Endodermal cell (in vitro differentiated cells): ENCODE data around the gene CSNK2A3. TPM values are rescaled to one million over a fixed set of nuclear protein-coding genes. Genes with fewer than 3 reads are reported as not detected.

Source experiments
- DNase-seq: peaks from one replicate; pipeline ENCODE4 v3.0.0-alpha.2; 2017
- H3K27ac ChIP-seq: 2 replicates; pipeline ENCODE4 v1.5.1; 2013; ENCODE audit warnings: mild to moderate bottlenecking, low read depth, low read length, moderate library complexity
- H3K27me3 ChIP-seq: 2 replicates; pipeline ENCODE4 v1.6.1; 2013; ENCODE audit warnings: mild to moderate bottlenecking, low read length, moderate library complexity; ENCODE audit not compliant: insufficient read depth, control insufficient read depth, poor library complexity, severe bottlenecking
- H3K36me3 ChIP-seq: 2 replicates; pipeline ENCODE4 v1.7.0; 2013; ENCODE audit warnings: mild to moderate bottlenecking, low read length, moderate library complexity; ENCODE audit not compliant: control insufficient read depth, insufficient read depth
- H3K4me1 ChIP-seq: one replicate; pipeline ENCODE4 v1.7.0; 2013; ENCODE audit warnings: low read length; ENCODE audit not compliant: control insufficient read depth, insufficient read depth
- H3K4me3 ChIP-seq: 2 replicates; pipeline ENCODE4 v1.5.1; 2013; ENCODE audit warnings: mild to moderate bottlenecking, low read length, moderate library complexity
- H3K9ac ChIP-seq: 2 replicates; pipeline ENCODE4 v1.6.1; 2013; ENCODE audit warnings: mild to moderate bottlenecking, low read length, moderate library complexity; ENCODE audit not compliant: poor library complexity, severe bottlenecking; ENCODE audit errors: extremely low read depth
- H3K9me3 ChIP-seq: 2 replicates; pipeline ENCODE4 v1.6.1; 2013; ENCODE audit warnings: mild to moderate bottlenecking, low read length, moderate library complexity; ENCODE audit not compliant: control insufficient read depth
- H3K27ac Mint-ChIP-seq: 2 replicates; pipeline ENCODE4 v1.8.0; 2020; ENCODE audit warnings: mixed read lengths
- H3K27me3 Mint-ChIP-seq: 2 replicates; pipeline ENCODE4 v1.8.0; 2021; ENCODE audit warnings: mild to moderate bottlenecking, mixed read lengths; ENCODE audit not compliant: insufficient read depth
- H3K36me3 Mint-ChIP-seq: 2 replicates; pipeline ENCODE4 v1.8.0; 2020; ENCODE audit warnings: low read depth, mixed read lengths
- H3K4me1 Mint-ChIP-seq: 2 replicates; pipeline ENCODE4 v1.8.0; 2020; ENCODE audit warnings: mixed read lengths
- H3K4me3 Mint-ChIP-seq: 2 replicates; pipeline ENCODE4 v1.8.0; 2020; ENCODE audit warnings: mild to moderate bottlenecking, moderate library complexity, mixed read lengths
- H3K9me3 Mint-ChIP-seq: 2 replicates; pipeline ENCODE4 v1.8.0; 2020; ENCODE audit warnings: mild to moderate bottlenecking, mixed read lengths
- CTCF ChIP-seq: fragments of 200-600 bp; sonication (generic); conservative IDR thresholded peaks from 2 replicates; pipeline ENCODE4 v1.5.0; 2021; ENCODE audit warnings: antibody characterized with exemption, mild to moderate bottlenecking
- WGBS, 2 experiments: methylation state at CpG; one replicate each; pipeline versions ENCODE4 v1.1.5 to v1.1.7; 2013; ENCODE audit warnings: missing lambda C conversion rate in 2 of 2, mixed read lengths in 1 of 2; ENCODE audit not compliant: insufficient coverage in 1 of 2, insufficient read length in 1 of 2; 5-methylcytosine and 5-hydroxymethylcytosine counted together
- total RNA-seq, 2 donors: library from RNA; stranded (reverse); fragmentation: NEBNext Ultra II Directional in 1 of 2; extraction: Animal tissue kit (Norgen Biotek cat#: 25700) in 1 of 2; gene quantifications; 2 replicates in 1 of 2; 3 replicates in 1 of 2; pipeline ENCODE4 v1.2.1, GENCODE V29; 2021

Gene CSNK2A3
- total RNA-seq, 2 donors from 2014 or later, result 0.82 to 2.1 TPM

GRCh38 chr11:11379661-11380060 is 26.6 kb upstream of the CSNK2A3 start:
- Histone ChIP-seq H3K36me3 (no peaks in the 10 kb centered on the region), H3K9ac (no peak overlapping the region), H3K4me3 (no peak overlapping the region), H3K27ac (no peak overlapping the region), H3K27me3 (no peaks in the 10 kb centered on the region), H3K4me1 (peaks cover under 1% of the 10 kb centered on the region), H3K9me3 (no peaks in the 10 kb centered on the region)
- H3K27me3 Mint-ChIP-seq, result peaks cover 18% of the 10 kb centered on the region
- no peaks in the 10 kb centered on the region for H3K36me3 Mint-ChIP-seq
- 85% methylated on average over 3 of the region's 3 CpGs; no CpG with 5 or more reads in 1 of the 2 experiments for WGBS, 2 experiments
- H3K27ac Mint-ChIP-seq, result no peak overlapping the region
- DNase-seq, result peak; percentile 26
- H3K4me3 Mint-ChIP-seq, result no peak overlapping the region
- H3K4me1 Mint-ChIP-seq, result peaks cover 4% of the 10 kb centered on the region
- peaks cover 15% of the 10 kb centered on the region for H3K9me3 Mint-ChIP-seq
- no peak for TF ChIP-seq CTCF

- no peaks in the 10 kb centered on the region for H3K36me3 ChIP-seq
- H3K27ac Mint-ChIP-seq, result no peak overlapping the region
- 85 to 88% methylated on average over 7 to 8 of the region's 8 CpGs for WGBS, 2 experiments
Observed at GRCh38 chr11:11378184-11378940, 25.3 kb upstream of the CSNK2A3 start.

GRCh38 chr11:11374358-11375148 is 21.5 kb upstream of the CSNK2A3 start:
- Mint-ChIP-seq H3K9me3 (no peaks in the 10 kb centered on the region), H3K27me3 (peaks cover 13% of the 10 kb centered on the region), H3K4me1 (peaks cover 44% of the 10 kb centered on the region), H3K27ac (peak overlapping the region; percentile 53), H3K4me3 (no peak overlapping the region), H3K36me3 (no peaks in the 10 kb centered on the region)
- 86 to 93% methylated on average over 6 to 7 of the region's 7 CpGs for WGBS, 2 experiments
- peaks cover 17% of the 10 kb centered on the region for H3K4me1 ChIP-seq
- H3K27me3 ChIP-seq, result no peaks in the 10 kb centered on the region
- no peak overlapping the region for H3K27ac ChIP-seq
- no peak for DNase-seq
- no peak overlapping the region for H3K9ac ChIP-seq
- TF ChIP-seq CTCF, result no peak
- H3K9me3 ChIP-seq, result no peaks in the 10 kb centered on the region
- H3K4me3 ChIP-seq, result no peak overlapping the region
- H3K36me3 ChIP-seq, result no peaks in the 10 kb centered on the region

More at GRCh38 chr11:11378184-11378940, 25.3 kb upstream of the CSNK2A3 start:
- Histone ChIP-seq H3K4me1 (peaks cover 13% of the 10 kb centered on the region), H3K9ac (no peak overlapping the region), H3K9me3 (no peaks in the 10 kb centered on the region), H3K4me3 (no peak overlapping the region), H3K27ac (no peak overlapping the region), H3K27me3 (no peaks in the 10 kb centered on the region)
- H3K4me1 Mint-ChIP-seq, result peaks cover 17% of the 10 kb centered on the region
- H3K4me3 Mint-ChIP-seq, result no peak overlapping the region
- DNase-seq, result no peak
- TF ChIP-seq CTCF, result no peak
- H3K27me3 Mint-ChIP-seq, result peaks cover 15% of the 10 kb centered on the region
- H3K36me3 Mint-ChIP-seq, result no peaks in the 10 kb centered on the region
- H3K9me3 Mint-ChIP-seq, result peaks cover 3% of the 10 kb centered on the region
